GM21367 (cell line): ENCODE measurements around the gene ARPC4.
"Not testable (repeated sequence)": the region's sequence is repeated elsewhere in the genome, so short reads cannot be mapped to it uniquely, and the experiment has no call there.

Source experiments
- ATAC-seq: cut with Tn5 transposase; IDR thresholded peaks from one replicate; pipeline ENCODE4 v1.9.1; 2021; ENCODE audit not compliant: unreplicated experiment

Gene ARPC4

DNA sequence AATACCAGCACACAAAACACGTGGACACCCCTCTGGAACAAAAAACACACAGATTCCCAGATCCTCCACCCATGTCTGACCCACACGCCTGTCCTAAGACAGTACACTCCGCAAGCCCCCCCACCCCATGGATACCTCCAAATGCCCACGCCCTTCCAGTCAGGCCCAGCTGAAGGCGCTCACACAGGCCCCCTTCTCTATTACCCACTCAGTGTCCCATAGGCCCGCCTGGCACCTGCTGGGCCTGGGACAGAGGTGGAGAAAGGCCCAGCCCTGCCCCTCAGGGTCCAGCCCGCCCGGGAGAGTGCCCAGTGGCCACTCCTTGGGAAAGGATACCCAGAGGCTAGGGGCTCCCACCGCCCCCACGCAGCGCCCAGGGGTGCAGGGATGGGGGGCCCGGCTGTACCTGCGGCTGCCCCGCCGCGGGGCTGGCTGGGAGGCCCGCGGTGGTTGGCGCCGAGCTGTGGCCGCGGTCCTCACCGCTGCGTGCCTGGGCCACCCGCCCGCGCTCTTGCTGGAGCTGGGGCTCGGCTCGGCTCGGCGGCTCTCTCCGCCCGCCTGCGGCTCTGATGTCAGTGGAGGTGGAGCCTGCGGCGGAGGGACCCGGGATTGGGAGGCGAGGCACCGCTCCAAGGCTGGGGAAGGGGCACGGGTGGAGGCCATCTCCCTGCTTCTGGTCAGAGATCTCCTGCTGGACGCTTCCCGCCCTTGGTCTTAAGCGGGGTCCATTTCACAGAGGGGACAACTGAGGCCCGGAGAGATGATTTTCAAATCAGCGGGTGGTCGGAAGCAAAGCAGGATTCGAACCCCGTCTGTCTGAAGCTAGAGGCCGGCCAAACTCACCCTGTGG is 23.2 kb upstream of the ARPC4 start, which contains the start of gene CAMK1:
Gene CAMK1 (minus strand): TSS at position 522 of the 850 bp plus-strand sequence. CDS start 2,198 bp downstream, outside the sequence.
- ATAC-seq, result no peak

DNA sequence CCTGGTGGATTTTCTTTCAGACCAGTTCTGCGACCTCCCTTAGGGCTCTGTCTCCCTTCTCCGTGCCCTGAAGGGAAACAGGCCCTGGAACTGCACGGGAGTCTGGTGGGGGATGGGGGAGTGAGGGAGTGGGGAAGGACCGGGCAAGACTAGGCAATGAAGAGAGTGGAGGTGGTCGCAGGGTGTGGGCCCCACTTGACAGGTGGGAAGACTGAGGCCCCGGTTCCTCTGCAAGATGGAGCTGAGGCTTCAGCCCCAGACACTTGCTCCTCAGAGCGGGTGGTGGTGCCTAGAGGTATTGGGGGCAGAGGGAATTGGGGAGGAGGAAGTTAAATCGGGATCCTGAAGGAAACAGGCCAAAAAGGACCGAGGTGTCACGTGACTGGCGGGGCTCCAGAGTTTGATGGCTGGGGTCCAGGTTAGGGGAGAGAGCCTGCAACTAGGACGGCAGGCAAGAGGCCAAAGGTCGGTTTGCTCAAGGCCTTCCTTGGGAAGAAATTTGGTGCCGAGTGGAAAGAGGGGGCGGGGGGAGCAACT is 22.5 kb upstream of the ARPC4 start:
- ATAC-seq, result no peak

DNA sequence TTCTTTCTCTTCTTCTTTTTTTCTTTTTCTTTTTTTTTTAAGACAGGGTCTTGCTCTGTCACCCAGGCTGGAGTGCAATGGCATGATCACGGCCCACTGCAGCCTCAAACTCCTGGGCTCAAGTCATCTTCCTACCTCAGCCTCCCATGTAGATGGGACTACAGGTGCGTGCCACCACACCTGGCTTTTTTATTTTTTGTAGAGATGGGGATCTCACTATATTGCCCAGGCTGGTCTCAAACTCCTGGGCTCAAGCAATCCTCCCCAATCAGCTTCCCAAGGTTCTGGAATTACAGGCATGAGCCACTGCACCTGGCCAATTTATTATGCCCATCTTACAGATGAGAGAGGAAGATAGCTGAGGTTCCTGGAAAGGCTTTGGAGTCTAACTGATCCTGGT is 21.9 kb upstream of the ARPC4 start:
- ATAC-seq, result not testable (repeated sequence)

DNA sequence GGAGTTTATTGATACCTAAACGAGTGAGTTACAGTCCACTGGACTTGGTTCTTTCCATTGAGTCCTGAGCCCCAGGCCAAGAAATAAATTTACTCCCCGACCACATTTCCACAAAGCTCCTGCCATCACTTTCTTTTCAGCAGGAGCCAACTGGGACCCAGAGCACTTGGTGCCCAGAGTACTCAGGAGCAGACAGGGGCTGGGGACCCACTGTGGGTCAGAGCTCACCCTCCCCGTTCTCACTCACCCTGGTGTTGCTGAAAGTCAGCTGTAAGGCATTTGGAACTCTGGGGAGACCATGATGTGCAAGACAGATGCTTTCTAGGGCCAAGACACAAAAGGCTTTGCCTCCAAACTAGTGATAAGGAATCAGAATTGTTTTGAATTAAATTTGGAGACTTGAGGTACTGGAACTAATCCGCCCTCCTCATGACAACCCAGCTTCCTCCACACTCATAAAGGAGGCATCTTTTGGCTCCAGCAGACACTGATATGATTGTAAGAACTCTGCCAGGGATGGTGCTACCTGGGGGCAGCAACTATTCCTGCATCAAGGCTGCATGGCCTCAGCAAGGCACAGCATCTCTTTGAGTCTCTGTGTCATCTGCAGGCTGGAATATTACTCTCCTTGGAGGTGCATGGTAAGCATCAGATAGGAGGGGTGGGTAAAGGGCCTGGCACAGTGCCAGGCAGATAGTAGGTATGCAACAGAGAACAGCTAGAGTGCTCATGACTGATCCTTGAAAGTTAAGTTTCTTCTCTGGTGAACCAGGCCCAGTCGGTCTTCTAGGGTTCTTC is 15.8 kb upstream of the ARPC4 start:
- ATAC-seq, result no peak

GRCh38 chr3:9777694-9778021 is 15.2 kb upstream of the ARPC4 start:
- ATAC-seq, result no peak

DNA sequence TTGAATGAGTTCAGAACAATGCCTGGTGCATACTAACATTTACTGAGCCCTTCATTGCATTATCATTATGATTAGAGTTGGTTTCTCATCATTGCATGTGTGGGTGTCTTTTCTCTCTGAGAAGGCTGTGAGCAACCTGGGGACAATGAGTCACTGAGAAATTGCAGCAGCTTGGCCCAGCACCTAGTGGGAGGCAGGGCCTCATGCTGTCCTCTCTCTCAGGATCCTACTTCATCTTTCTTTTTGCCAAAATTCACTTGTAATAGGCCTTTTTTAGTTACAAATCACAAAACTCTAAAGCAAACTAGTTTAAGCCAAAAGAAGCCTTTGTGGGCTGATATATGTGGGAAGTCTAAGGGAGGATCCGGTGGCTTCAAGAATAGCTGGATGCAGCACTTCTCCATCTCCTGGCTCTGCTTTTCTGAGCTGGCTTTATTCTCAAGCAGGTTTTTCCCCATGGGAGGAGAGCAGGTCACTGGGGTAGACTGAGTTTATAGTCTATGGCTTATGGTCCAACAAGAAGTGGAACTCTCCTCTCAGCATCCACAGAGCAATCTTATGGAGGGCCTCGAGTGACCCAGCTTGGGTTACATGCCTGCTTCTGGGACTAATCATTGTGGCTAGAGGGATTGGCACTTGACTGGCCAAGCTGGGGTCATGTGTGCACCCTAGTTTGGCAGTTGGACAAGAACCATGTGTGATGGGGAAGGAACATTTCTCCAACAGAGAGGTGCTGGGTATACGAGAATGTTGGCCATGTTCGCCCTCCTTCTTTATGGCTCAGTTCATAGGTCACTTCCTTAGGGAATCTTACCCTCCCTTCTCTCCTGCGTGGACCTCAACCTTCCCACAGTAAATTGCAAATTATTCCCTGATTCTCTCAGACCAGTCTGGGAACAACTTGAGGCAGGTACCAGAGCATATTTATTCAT is 14.5 kb upstream of the ARPC4 start:
- no peak for ATAC-seq

DNA sequence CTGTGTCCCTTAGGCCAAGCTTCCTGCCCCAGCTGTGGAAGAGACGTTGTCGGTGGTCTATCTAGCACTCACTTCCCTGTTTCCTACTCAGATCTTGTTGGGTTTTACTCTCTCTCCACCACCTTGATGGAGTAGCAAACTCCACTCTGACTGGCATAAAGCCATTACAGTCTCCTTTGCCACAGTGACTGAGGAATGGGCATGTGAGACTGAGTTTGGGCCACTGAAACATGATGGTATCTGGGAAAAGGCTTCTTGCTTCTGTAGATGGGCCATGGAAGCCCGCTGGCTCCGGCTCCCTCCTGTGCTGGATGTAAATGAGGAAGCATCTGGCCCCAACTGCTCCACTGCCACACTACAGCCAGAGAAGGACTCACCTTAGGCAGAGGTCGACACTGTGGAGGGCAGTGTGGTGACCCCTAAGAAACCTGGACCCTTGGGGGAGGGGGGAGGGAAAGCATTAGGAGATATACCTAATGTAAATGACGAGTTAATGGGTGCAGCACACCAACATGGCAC is 13.7 kb upstream of the ARPC4 start:
- no peak for ATAC-seq

DNA sequence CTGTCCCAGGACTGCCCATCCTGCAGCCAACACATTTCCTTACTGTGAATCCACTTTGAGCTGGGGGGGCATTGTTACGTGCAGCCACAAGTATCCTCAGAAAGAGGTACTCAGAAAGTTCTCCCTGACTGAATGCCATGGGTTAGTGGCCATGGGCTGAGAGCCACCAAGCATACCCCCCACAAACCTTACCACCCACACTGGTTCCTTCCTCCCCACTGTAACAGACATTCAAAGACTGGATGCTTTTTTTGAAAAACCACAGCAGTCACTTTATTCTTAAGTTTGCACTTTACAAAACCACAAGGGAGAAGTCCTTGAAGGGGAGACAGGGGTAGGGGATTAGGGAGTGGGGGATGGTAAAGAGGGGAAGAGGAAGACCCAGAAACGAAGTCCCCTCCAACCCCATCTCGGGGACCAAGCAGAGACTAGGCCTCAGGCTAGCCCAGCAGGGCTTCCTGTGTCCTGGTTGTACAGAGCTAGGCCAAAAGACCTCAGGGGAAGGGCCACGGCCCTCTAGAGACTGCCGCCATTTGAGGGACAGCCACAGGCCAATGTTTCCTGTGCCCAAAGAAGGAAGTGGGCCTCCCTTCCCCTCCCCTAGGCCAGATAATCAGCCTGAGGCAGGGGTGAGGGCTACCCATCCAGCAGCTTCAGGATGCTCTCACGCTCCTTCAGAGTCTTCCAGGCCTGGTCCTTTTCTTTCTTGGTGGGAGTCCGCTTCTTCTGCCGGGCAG is 13.0 kb upstream of the ARPC4 start:
- ATAC-seq, result peak; percentile 67

GRCh38 chr3:9780458-9780812 is 12.4 kb upstream of the ARPC4 start:
- ATAC-seq, result no peak

DNA sequence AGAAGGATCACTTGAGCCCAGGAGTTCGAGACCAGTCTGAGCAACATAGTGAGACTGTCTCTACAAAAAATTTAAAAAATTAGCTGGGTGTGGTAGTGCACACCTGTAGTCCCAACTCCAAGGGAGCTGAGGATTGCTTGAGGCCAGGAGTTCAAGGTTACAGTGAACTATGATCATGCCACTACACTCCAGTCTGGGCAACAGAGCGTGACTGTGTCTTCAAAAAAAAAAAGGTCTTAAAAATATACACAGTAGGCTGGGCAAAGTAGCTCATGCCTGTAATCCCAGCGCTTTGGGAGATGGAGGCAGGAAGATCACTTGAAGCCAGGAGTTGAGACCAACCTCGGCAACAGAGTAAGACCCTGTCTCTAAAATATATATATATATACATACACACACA is 12.0 kb upstream of the ARPC4 start:
- ATAC-seq, result no peak

DNA sequence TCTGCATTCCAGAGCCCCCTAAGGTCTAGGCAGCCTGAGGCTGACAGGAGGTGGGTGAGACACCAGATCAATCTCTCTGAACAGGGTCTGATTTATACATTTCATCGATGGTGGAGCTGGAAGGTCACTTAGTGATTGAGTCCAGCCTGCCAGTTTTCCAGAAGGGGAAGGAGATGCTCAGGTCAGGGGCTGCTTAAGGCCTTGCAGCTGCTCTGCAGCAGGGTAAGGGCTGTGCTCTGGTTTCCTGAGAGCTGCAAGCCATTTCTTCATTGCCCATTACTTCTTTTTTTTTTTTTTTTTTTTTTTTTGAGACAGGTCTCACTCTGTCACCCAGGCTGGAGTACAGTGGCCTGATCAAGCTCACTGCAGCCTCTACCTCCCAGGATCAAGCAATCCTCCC is 11.3 kb upstream of the ARPC4 start:
- no peak for ATAC-seq

DNA sequence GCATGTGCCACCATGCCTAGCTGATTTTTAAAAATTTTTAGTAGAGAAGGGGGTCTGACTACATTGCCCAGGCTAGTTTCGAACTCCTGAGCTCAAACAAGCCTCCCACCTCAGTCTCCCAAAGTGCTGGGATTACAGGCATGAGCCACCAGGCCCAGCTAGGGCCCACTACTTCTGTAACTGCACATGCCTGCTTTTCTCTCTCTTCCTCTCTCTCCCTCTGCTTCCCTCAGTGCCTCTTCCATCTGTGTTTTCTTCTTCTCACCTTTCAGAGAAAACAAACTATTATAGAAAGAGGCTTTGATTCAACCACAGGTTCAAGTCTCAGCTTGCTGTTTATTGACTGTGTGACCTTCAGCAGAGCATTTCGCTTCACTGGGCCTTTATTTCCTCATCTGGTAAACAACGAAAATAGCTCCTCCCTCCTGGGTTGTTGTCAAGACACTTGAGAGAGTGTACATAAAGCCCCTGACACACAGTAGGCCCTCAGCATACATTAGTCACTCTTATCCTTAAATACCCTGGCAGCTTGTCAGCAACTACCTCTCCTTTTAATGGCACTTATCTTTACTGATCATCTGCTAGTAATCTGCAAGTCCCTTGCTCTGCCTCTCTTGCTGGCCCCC is 10.8 kb upstream of the ARPC4 start:
- no peak for ATAC-seq

GRCh38 chr3:9782770-9783169 is 10.1 kb upstream of the ARPC4 start:
- ATAC-seq, result no peak

DNA sequence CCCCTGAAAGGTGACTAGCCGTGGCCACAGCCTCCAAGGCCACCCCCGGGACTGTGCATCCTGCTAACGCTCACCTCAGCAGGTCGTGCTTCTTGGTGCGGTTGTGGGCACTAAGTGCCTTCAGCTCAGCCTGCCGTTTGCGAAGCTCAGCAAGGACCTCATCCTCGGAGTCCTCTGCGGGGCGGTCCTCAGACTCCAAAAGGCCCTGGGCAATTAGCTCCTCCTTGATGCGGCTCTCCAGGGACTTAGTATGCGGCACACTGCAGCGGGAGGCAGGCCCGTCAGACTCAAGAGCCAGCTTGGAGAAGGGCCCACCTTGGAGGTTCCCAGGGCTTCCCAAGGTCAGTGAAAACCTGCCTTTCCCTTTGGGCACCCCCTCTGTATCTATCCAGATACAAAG is 8.9 kb upstream of the ARPC4 start:
- ATAC-seq, result no peak

DNA sequence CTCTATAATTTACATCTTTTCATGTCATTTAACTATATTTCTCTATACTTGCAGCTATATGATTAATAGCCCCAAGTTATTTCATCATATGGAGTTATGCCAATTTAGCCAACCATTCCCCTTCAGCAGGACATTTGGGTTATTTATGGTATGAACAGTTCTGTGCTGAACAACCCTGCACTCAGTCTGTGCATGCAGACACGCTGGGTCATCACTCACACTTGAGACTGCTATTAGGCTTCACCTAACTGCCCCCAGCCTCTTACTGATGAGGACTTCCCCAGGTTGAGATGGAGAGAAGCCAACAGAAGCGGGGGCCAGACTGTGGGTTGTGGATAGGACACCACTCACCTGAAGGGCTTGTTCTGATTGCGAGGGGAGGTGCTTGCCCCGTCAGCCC is 7.9 kb upstream of the ARPC4 start:
- no peak for ATAC-seq

DNA sequence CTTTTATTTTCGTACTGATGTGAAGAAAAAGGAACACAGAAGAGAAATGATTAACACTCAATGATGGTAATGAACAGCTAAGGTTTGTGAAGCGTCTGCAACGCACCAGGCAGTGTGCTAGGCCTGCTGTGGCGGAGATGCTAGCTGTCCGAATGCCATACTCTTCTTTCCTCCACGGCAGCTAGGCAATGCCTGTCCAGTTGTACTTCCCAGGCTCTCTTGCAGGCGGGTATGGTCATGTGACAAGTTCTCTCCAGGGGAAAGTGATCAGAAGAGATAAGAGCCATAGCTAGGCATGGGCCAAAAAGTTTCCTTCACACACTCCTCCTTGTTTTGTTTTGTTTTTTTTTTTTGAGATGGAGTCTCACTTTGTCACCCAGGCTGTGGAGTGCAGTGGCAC is 7.3 kb upstream of the ARPC4 start:
- ATAC-seq, result no peak

GRCh38 chr3:9786209-9786739 is 6.6 kb upstream of the ARPC4 start:
- ATAC-seq, result no peak

DNA sequence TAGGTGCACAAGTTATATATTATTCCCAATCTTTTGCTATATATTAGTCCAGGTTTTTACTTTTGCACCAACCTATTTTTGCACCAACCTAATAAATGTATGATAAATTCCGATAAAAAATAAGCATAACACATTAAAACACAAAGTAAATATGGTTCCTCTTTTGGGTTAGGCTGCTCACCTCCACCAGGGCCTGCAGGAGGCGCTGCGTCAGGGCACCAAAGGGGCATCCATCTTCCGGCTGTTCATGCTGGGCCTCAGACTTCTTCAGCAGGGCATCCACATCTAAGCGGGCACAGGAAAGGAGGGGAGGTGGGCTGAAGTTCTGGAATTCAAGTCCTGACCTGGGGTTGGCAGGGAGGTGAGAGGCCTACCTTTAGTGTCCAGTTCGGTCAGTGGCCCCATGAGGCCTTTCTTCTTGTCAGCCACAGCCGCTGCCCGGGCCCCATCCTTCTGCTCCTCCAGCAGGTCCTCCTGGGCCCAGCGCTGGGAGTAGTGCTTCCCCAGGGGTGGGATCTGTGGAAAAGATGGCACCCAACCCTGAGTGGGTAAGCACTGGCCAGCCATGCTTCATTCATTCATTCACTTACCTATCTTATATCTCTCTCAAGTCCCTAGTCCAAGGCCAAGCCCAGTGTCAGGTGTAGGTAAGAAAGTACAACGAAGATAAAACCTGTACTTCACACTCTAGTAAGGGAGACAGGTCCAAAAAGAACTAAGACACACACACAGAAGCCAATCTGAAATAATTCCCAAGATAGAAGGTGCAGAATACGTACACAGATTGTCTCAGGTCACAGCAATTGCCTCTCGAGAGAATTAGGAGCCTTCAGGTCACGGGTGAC is 5.8 kb upstream of the ARPC4 start:
- no peak for ATAC-seq

GRCh38 chr3:9787714-9788113 is 5.2 kb upstream of the ARPC4 start:
- ATAC-seq, result no peak
